ES-I3 (cell line): ENCODE results near the gene SSH3.

Experiments used
- H3K36me3 ChIP-seq: 2 replicates; pipeline ENCODE4 v1.6.1; 2013; ENCODE audit warnings: mild to moderate bottlenecking, low read length, control low read depth, moderate library complexity; ENCODE audit not compliant: insufficient read depth
- H3K4me1 ChIP-seq: 2 replicates; pipeline ENCODE4 v1.6.1; 2013; ENCODE audit warnings: mild to moderate bottlenecking, control low read depth, low read length; ENCODE audit not compliant: insufficient read depth
- H3K9ac ChIP-seq: 2 replicates; pipeline ENCODE4 v1.6.1; 2013; ENCODE audit warnings: low read depth, mild to moderate bottlenecking, low read length, moderate library complexity
- H3K9me3 ChIP-seq: 2 replicates; pipeline ENCODE4 v1.6.1; 2013; ENCODE audit warnings: mild to moderate bottlenecking, low read length, moderate library complexity; ENCODE audit not compliant: control insufficient read depth, insufficient read depth

The SSH3 gene

GRCh38 chr11:67289651-67290479 lies 13.5 kb upstream of the SSH3 start:
- H3K4me1 ChIP-seq = peaks cover 9% of the 10 kb centered on the region
- peak overlapping the region; percentile 73 for H3K9ac ChIP-seq
- H3K36me3 ChIP-seq = no peaks in the 10 kb centered on the region
- no peaks in the 10 kb centered on the region for H3K9me3 ChIP-seq

- no peaks in the 10 kb centered on the region for H3K36me3 ChIP-seq
- H3K4me1 ChIP-seq = peaks cover 9% of the 10 kb centered on the region
- H3K9ac ChIP-seq = no peak overlapping the region
- peaks cover 4% of the 10 kb centered on the region; the same call in 1 of the 2 replicates for H3K9me3 ChIP-seq
Observed at GRCh38 chr11:67290801-67291200, 12.5 kb upstream of the SSH3 start.

GRCh38 chr11:67291481-67292381 lies 11.6 kb upstream of the SSH3 start:
- H3K9ac ChIP-seq = no peak overlapping the region
- peaks cover 9% of the 10 kb centered on the region for H3K4me1 ChIP-seq
- peaks cover 4% of the 10 kb centered on the region; the same call in 1 of the 2 replicates for H3K36me3 ChIP-seq
- H3K9me3 ChIP-seq = peaks cover 7% of the 10 kb centered on the region; the same call in 1 of the 2 replicates

GRCh38 chr11:67292671-67293070 lies 10.7 kb upstream of the SSH3 start:
- H3K36me3 ChIP-seq = peaks cover 4% of the 10 kb centered on the region; the same call in 1 of the 2 replicates
- peaks cover 7% of the 10 kb centered on the region; the same call in 1 of the 2 replicates for H3K9me3 ChIP-seq
- peaks cover 6% of the 10 kb centered on the region for H3K4me1 ChIP-seq
- H3K9ac ChIP-seq = no peak overlapping the region

GRCh38 chr11:67293090-67293489 lies 10.2 kb upstream of the SSH3 start:
- H3K36me3 ChIP-seq = peaks cover 4% of the 10 kb centered on the region; the same call in 1 of the 2 replicates
- H3K9me3 ChIP-seq = peaks cover 7% of the 10 kb centered on the region; the same call in 1 of the 2 replicates
- H3K9ac ChIP-seq = no peak overlapping the region
- H3K4me1 ChIP-seq = peaks cover 2% of the 10 kb centered on the region

- Histone ChIP-seq H3K4me1 (no peaks in the 10 kb centered on the region), H3K9me3 (peaks cover 7% of the 10 kb centered on the region; the same call in 1 of the 2 replicates), H3K9ac (no peak overlapping the region), H3K36me3 (peaks cover 7% of the 10 kb centered on the region; the same call in 1 of the 2 replicates)
Observed at GRCh38 chr11:67295846-67296245, 7.5 kb upstream of the SSH3 start.

GRCh38 chr11:67298786-67299185 lies 4.5 kb upstream of the SSH3 start:
- no peaks in the 10 kb centered on the region for H3K4me1 ChIP-seq
- H3K36me3 ChIP-seq = peaks cover 10% of the 10 kb centered on the region; the same call in 1 of the 2 replicates
- peaks cover 7% of the 10 kb centered on the region; the same call in 1 of the 2 replicates for H3K9me3 ChIP-seq
- H3K9ac ChIP-seq = no peak overlapping the region

- no peaks in the 10 kb centered on the region for H3K4me1 ChIP-seq
- H3K36me3 ChIP-seq = peaks cover 10% of the 10 kb centered on the region; the same call in 1 of the 2 replicates
- H3K9me3 ChIP-seq = peaks cover 7% of the 10 kb centered on the region; the same call in 1 of the 2 replicates
- no peak overlapping the region for H3K9ac ChIP-seq
Observed at GRCh38 chr11:67299471-67300191, 3.7 kb upstream of the SSH3 start.

- Histone ChIP-seq H3K36me3 (peaks cover 10% of the 10 kb centered on the region; the same call in 1 of the 2 replicates), H3K9me3 (peaks cover 7% of the 10 kb centered on the region; the same call in 1 of the 2 replicates), H3K9ac (no peak overlapping the region), H3K4me1 (no peaks in the 10 kb centered on the region)
Observed at GRCh38 chr11:67300256-67300755, 3.0 kb upstream of the SSH3 start.

- no peaks in the 10 kb centered on the region for H3K4me1 ChIP-seq
- H3K36me3 ChIP-seq = peaks cover 10% of the 10 kb centered on the region; the same call in 1 of the 2 replicates
- H3K9ac ChIP-seq = no peak overlapping the region
- H3K9me3 ChIP-seq = peaks cover 3% of the 10 kb centered on the region; the same call in 1 of the 2 replicates
Observed at GRCh38 chr11:67300756-67301312, 2.5 kb upstream of the SSH3 start.

GRCh38 chr11:67301313-67301921 lies 1.9 kb upstream of the SSH3 start:
- Histone ChIP-seq H3K36me3 (peaks cover 9% of the 10 kb centered on the region; the same call in 1 of the 2 replicates), H3K9ac (no peak overlapping the region), H3K4me1 (no peaks in the 10 kb centered on the region)

GRCh38 chr11:67301951-67302516 lies 1.3 kb upstream of the SSH3 start:
- Histone ChIP-seq H3K9me3 (no peaks in the 10 kb centered on the region), H3K9ac (peak overlapping the region; percentile 71), H3K4me1 (no peaks in the 10 kb centered on the region), H3K36me3 (peaks cover 5% of the 10 kb centered on the region; the same call in 1 of the 2 replicates)

More at GRCh38 chr11:67301313-67301921, 1.9 kb upstream of the SSH3 start:
- H3K9me3 ChIP-seq = no peaks in the 10 kb centered on the region
